AG04449 (cell line): ENCODE results near the gene IGF2BP3.
A peak's percentile ranks its signal among the peaks of the same experiment; 100 is the strongest.

Experiments used
- CTCF ChIA-PET: fragments of 350-600 bp; formaldehyde crosslinking; extraction: SDS; loops from one replicate; lab custom pipeline; 2021; ENCODE audit warnings: antibody characterized with exemption; lab: Yijun Ruan, JAX
- POLR2A ChIA-PET: fragments of 400-600, 350-600 bp; formaldehyde crosslinking; extraction: SDS; loops from one replicate; lab custom pipeline; 2020; ENCODE audit warnings: antibody characterized with exemption, inconsistent platforms; lab: Yijun Ruan, JAX
- DNase-seq: peaks from one replicate; pipeline ENCODE4 v3.0.0-alpha.2; 2010; ENCODE audit warnings: low read depth, low spot score
- H3K4me3 ChIP-seq: 2 replicates; pipeline ENCODE4 v1.5.1; 2011; ENCODE audit warnings: low read depth, mild to moderate bottlenecking, control low read depth, low read length
- TF ChIP-seq, protein P1 (sequence below): IDR thresholded peaks from one replicate; pipeline ENCODE4 v1.5.1; 2011; ENCODE audit warnings: mild to moderate bottlenecking, moderate library complexity, low read length, control low read depth, inconsistent platforms; ENCODE audit not compliant: insufficient read depth; ENCODE audit errors: missing control alignments

The IGF2BP3 gene

DNA sequence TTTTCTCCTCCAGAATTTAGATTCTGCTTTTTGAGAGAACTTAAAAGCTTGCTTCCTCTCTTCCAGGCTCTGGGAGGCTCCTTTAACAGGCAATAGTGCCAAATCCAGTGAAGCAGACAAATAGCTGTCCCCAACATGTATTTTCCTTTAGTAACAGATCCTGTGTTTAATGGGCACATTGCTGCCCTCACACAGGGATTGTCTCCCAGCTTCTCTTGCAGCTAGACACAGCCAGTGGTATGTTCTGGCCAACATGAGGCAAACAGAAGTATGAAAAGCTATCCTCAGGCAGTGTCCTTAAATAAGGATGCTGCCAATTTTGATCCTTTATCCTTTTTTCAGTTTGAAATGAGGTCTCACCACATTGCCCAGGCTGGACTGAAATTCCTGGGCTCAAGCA, 132.9 kb downstream of the IGF2BP3 start:
- no peak for DNase-seq
- no peak overlapping the region for H3K4me3 ChIP-seq
- CTCF ChIA-PET: interaction anchor here (0.7 kb wide), 1 partner anchor 60 kb away, joined by 3 read pairs; no protein-coding TSS in a partner anchor
- POLR2A ChIA-PET: no interaction called here
- TF ChIP-seq, protein P1, sequence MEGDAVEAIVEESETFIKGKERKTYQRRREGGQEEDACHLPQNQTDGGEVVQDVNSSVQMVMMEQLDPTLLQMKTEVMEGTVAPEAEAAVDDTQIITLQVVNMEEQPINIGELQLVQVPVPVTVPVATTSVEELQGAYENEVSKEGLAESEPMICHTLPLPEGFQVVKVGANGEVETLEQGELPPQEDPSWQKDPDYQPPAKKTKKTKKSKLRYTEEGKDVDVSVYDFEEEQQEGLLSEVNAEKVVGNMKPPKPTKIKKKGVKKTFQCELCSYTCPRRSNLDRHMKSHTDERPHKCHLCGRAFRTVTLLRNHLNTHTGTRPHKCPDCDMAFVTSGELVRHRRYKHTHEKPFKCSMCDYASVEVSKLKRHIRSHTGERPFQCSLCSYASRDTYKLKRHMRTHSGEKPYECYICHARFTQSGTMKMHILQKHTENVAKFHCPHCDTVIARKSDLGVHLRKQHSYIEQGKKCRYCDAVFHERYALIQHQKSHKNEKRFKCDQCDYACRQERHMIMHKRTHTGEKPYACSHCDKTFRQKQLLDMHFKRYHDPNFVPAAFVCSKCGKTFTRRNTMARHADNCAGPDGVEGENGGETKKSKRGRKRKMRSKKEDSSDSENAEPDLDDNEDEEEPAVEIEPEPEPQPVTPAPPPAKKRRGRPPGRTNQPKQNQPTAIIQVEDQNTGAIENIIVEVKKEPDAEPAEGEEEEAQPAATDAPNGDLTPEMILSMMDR: no peak

DNA sequence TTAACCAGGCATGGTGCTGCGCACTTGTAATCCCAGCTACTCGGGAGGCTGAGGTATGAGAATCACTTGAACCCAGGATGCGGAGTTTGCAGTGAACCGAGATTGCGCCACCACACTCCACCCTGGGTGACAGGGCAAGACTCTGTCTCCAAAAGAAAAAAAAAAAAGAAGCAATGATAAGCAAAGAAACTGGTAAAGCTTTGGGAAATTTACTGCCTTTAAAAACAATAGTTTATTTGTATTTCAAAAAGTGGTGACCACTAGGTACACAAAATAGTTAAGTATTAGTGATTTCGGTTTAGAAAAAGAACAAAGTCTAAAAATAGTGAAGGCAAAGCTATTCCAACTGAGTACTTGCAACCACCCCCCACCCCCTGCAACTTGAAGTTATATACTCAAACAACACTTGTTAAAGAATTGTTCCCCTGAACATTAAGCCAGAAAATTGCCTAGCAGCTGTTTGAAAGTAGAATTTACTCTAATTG, 133.4 kb downstream of the IGF2BP3 start:
- POLR2A ChIA-PET: no interaction called here
- no peak overlapping the region for H3K4me3 ChIP-seq
- TF ChIP-seq, protein P1: no peak
- CTCF ChIA-PET: interaction anchor here (0.7 kb wide), 1 partner anchor 60 kb away, joined by 3 read pairs; no protein-coding TSS in a partner anchor
- no peak for DNase-seq

DNA sequence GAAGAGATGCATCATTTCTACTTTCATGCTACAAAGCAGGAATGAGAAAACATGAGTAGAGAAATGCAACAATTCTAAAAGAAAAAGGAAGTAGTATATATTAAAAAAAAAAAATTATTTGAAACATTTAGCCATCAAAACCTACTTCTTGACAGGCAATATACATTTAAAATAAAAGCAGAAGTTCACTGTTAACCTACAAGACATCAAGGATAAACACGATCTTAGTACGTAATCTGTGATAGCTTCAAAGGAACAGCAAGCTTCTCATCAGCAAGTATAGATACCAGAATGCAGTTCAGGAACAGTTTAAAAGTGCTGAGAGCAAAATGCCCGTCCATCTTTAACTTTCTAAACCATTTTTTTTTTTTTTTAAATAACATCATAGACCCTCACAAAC, 134.2 kb downstream of the IGF2BP3 start:
- no peak for DNase-seq
- TF ChIP-seq, protein P1: no peak
- CTCF ChIA-PET: interaction anchor here (0.9 kb wide), 2 partner anchors 22 to 62 kb away, joined by 3 to 4 read pairs; no protein-coding TSS in a partner anchor
- H3K4me3 ChIP-seq: no peak overlapping the region
- POLR2A ChIA-PET: interaction anchor here (0.8 kb wide), 1 partner anchor 14 kb away, joined by 3 read pairs; no protein-coding TSS in a partner anchor

DNA sequence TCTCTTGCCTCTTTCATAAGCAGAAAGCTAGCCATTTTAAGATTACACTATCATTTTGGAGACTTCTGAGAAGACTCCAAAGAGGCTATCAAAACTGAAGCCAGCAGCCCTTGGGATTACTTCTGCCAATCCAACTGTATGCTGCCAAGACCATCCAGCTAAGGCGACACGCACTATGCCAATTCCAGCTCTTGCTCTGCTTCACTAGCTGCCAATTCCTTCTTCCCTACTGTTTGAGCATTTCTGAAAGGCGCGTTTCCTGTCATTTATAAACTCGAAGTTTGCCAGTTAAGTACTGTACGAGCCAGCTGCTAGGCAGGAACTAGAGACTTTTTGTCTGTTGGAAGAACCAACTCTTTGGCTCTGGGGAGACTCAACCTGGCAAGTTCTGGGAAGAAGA, 134.7 kb downstream of the IGF2BP3 start:
- ChIA-PET POLR2A (interaction anchor here (0.8 kb wide), 1 partner anchor 14 kb away, joined by 3 read pairs; no protein-coding TSS in a partner anchor), CTCF (interaction anchor here (0.9 kb wide), 2 partner anchors 22 to 62 kb away, joined by 3 to 4 read pairs; no protein-coding TSS in a partner anchor)
- TF ChIP-seq, protein P1: no peak
- DNase-seq: no peak
- H3K4me3 ChIP-seq: no peak overlapping the region

DNA sequence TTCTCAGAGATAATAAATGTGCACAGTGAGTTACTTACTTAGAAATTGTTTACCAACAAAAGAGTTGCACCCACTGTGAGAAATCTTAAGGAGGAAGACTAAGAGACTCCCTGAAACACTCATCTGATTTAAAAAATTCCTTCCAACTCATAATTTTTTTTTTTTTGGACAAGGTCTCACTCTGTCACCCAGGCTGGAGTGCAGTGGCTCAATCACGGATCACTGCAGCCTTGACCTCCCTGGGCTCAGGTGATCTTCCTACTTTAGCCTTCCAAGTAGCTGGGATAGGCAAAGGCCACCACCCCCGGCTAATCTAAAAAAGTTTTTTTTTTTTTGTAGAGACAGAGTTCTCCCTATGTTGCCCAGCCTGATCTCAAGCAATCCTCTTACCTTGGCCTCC, 135.2 kb downstream of the IGF2BP3 start:
- ChIA-PET CTCF (interaction anchor here (0.9 kb wide), 1 partner anchor 61 kb away, joined by 4 read pairs; no protein-coding TSS in a partner anchor), POLR2A (interaction anchor here (1.4 to 1.8 kb wide), 3 partner anchors 9 to 14 kb away, joined by 4 to 10 read pairs (median 5); no protein-coding TSS in a partner anchor)
- H3K4me3 ChIP-seq: no peak overlapping the region
- TF ChIP-seq, protein P1: no peak
- DNase-seq: no peak

DNA sequence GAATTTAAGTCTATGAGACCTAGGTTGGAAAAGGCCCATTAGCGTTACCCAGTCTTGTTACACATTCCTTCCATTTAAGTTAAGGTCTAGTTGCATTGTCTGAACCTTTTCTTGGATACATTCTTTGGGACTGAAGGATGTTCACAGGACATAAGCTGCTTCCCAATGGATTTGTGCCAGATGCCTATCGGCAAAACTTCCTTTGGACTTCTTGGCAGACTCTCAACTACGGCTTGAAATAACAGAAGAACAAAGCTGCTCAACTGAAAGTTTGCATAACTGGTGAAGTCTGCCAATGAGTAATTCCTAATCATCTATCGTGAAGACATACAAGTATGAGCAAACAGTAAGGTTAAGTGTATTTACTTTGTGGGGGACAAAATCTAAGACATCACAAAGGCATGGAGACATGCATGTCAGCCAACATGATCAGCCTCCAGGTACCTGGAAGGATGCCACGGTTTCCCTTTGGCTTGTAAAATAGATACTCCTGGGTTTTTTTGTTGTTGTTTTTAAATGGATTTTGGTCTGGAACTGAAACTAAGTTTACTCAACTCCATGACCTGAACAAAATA, 135.7 kb downstream of the IGF2BP3 start:
- H3K4me3 ChIP-seq: no peak overlapping the region
- DNase-seq: peak; percentile 89
- TF ChIP-seq, protein P1: no peak
- CTCF ChIA-PET: no interaction called here
- POLR2A ChIA-PET: interaction anchor here (1.4 to 1.8 kb wide), 3 partner anchors 9 to 15 kb away, joined by 4 to 10 read pairs (median 5); no protein-coding TSS in a partner anchor
